ENCODE data around the gene EYA2. TPM values are rescaled to one million over a fixed set of nuclear protein-coding genes. Genes with fewer than 3 reads are reported as not detected.

Gene EYA2
- total and polyA plus RNA-seq, 4 donors: 1.6 to 4.4 (median 2.1) TPM

GRCh38 chr20:47080365-47080764 lies 185.7 kb downstream of the EYA2 start:
- no peaks in the 10 kb centered on the region for H3K4me1 ChIP-seq (ENCODE audit: control insufficient read depth in 5 of 5, insufficient read depth in 5 of 5, low read length in 5 of 5)
- H3K27ac ChIP-seq (ENCODE audit: low read depth in 1 of 2, low read length in 1 of 2): no peak overlapping the region
- H3K4me3 ChIP-seq: no peak overlapping the region
- ATAC-seq (ENCODE audit: insufficient read depth, low FRiP score) (no peak), DNase-seq (no peak)
- H3K9ac ChIP-seq (ENCODE audit: insufficient read depth in 1 of 2, low read length in 2 of 2): no peak overlapping the region
- no peaks in the 10 kb centered on the region for H3K27me3 ChIP-seq (ENCODE audit: control insufficient read depth in 3 of 3, insufficient read depth in 3 of 3, low read length in 2 of 3)
- no peak for TF ChIP-seq CTCF (IDR thresholded peaks at IDR 0.05; ENCODE audit: control extremely low read depth, extremely low read depth)
- WGBS, 2 donors: 64 to 81% methylated on average over 1 of the region's 1 CpG
- H3K9me3 ChIP-seq (ENCODE audit: control insufficient read depth in 4 of 4, insufficient read depth in 3 of 4, low read length in 3 of 4): peaks cover 0 to 6% (median 1%) of the 10 kb centered on the region in 4 donors
- H3K36me3 ChIP-seq (ENCODE audit: control insufficient read depth in 4 of 4, insufficient read depth in 4 of 4, low read length in 4 of 4): no peaks in the 10 kb centered on the region

GRCh38 chr20:47086316-47086715 lies 191.7 kb downstream of the EYA2 start:
- TF ChIP-seq CTCF (IDR thresholded peaks at IDR 0.05; ENCODE audit: control extremely low read depth, extremely low read depth): no peak
- Histone ChIP-seq H3K4me3 (no peak overlapping the region), H3K36me3 (ENCODE audit: control insufficient read depth in 4 of 4, insufficient read depth in 4 of 4, low read length in 4 of 4) (no peaks in the 10 kb centered on the region), H3K9me3 (ENCODE audit: control insufficient read depth in 4 of 4, insufficient read depth in 3 of 4, low read length in 3 of 4) (no peaks in the 10 kb centered on the region), H3K9ac (ENCODE audit: insufficient read depth in 1 of 2, low read length in 2 of 2) (no peak overlapping the region), H3K4me1 (ENCODE audit: control insufficient read depth in 5 of 5, insufficient read depth in 5 of 5, low read length in 5 of 5) (peaks cover 0 to 2% (median 0%) of the 10 kb centered on the region in 5 donors), H3K27ac (ENCODE audit: low read depth in 1 of 2, low read length in 1 of 2) (no peak overlapping the region), H3K27me3 (ENCODE audit: control insufficient read depth in 3 of 3, insufficient read depth in 3 of 3, low read length in 2 of 3) (no peaks in the 10 kb centered on the region)
- WGBS, 2 donors: 59 to 66% methylated on average over 6 of the region's 6 CpGs
- no peak for DNase-seq
- ATAC-seq (ENCODE audit: insufficient read depth, low FRiP score): no peak

- Histone ChIP-seq H3K27me3 (ENCODE audit: control insufficient read depth in 3 of 3, insufficient read depth in 3 of 3, low read length in 2 of 3) (no peaks in the 10 kb centered on the region), H3K9ac (ENCODE audit: insufficient read depth in 1 of 2, low read length in 2 of 2) (no peak overlapping the region), H3K4me3 (no peak overlapping the region), H3K27ac (ENCODE audit: low read depth in 1 of 2, low read length in 1 of 2) (no peak overlapping the region), H3K4me1 (ENCODE audit: control insufficient read depth in 5 of 5, insufficient read depth in 5 of 5, low read length in 5 of 5) (peaks cover 0 to 2% (median 0%) of the 10 kb centered on the region in 5 donors), H3K36me3 (ENCODE audit: control insufficient read depth in 4 of 4, insufficient read depth in 4 of 4, low read length in 4 of 4) (no peaks in the 10 kb centered on the region), H3K9me3 (ENCODE audit: control insufficient read depth in 4 of 4, insufficient read depth in 3 of 4, low read length in 3 of 4) (no peaks in the 10 kb centered on the region)
- 88% methylated on average over 7 of the region's 7 CpGs for whole genome bisulfite sequencing, 2 donors
- no peak for TF ChIP-seq CTCF (IDR thresholded peaks at IDR 0.05; ENCODE audit: control extremely low read depth, extremely low read depth)
- DNase-seq (no peak), ATAC-seq (ENCODE audit: insufficient read depth, low FRiP score) (no peak)
Measured at GRCh38 chr20:47088335-47088734, 193.7 kb downstream of the EYA2 start.

GRCh38 chr20:47089151-47089550 lies 194.5 kb downstream of the EYA2 start:
- no peak overlapping the region for H3K27ac ChIP-seq (ENCODE audit: low read depth in 1 of 2, low read length in 1 of 2)
- no peak for DNase-seq
- no peaks in the 10 kb centered on the region for H3K36me3 ChIP-seq (ENCODE audit: control insufficient read depth in 4 of 4, insufficient read depth in 4 of 4, low read length in 4 of 4)
- H3K4me1 ChIP-seq (ENCODE audit: control insufficient read depth in 5 of 5, insufficient read depth in 5 of 5, low read length in 5 of 5): peaks cover 0 to 2% (median 0%) of the 10 kb centered on the region in 5 donors
- peaks cover 0 to 4% (median 0%) of the 10 kb centered on the region in 4 donors for H3K9me3 ChIP-seq (ENCODE audit: control insufficient read depth in 4 of 4, insufficient read depth in 3 of 4, low read length in 3 of 4)
- H3K4me3 ChIP-seq: no peak overlapping the region
- no peak for TF ChIP-seq CTCF (IDR thresholded peaks at IDR 0.05; ENCODE audit: control extremely low read depth, extremely low read depth)
- ATAC-seq (ENCODE audit: insufficient read depth, low FRiP score): no peak
- no peak overlapping the region for H3K9ac ChIP-seq (ENCODE audit: insufficient read depth in 1 of 2, low read length in 2 of 2)
- H3K27me3 ChIP-seq (ENCODE audit: control insufficient read depth in 3 of 3, insufficient read depth in 3 of 3, low read length in 2 of 3): no peaks in the 10 kb centered on the region
- WGBS, 2 donors: 91 to 97% methylated on average over 15 of the region's 15 CpGs
